Fibroblast of mammary gland (primary cell): ENCODE results near the gene SMC6.

Experiments used
- DNase-seq: peaks from one replicate; pipeline ENCODE4 v3.0.0-alpha.2; 2010; ENCODE audit warnings: low read depth
- H3K4me3 ChIP-seq: 2 replicates; pipeline ENCODE4 v1.5.1; 2011; ENCODE audit warnings: low read depth, mild to moderate bottlenecking, low read length, moderate library complexity; ENCODE audit not compliant: control insufficient read depth
- CTCF ChIP-seq: conservative IDR thresholded peaks from 2 replicates; pipeline ENCODE4 v1.5.1; 2011; ENCODE audit warnings: low read depth, low read length, inconsistent platforms; ENCODE audit not compliant: control insufficient read depth, insufficient read depth

Gene SMC6

GRCh38 chr2:17795309-17795708 lies 41.7 kb upstream of the SMC6 start:
- DNase-seq = no peak
- H3K4me3 ChIP-seq = no peak overlapping the region
- TF ChIP-seq CTCF = no peak

GRCh38 chr2:17793803-17794354 lies 40.3 kb upstream of the SMC6 start:
- DNase-seq = peak; percentile 13
- no peak overlapping the region for H3K4me3 ChIP-seq
- no peak for TF ChIP-seq CTCF

- no peak for DNase-seq
- TF ChIP-seq CTCF = no peak
- H3K4me3 ChIP-seq = no peak overlapping the region
These were observed 39.7 kb upstream of the SMC6 start for GRCh38 chr2:17793296-17793695.

GRCh38 chr2:17792515-17792914 lies 38.9 kb upstream of the SMC6 start:
- TF ChIP-seq CTCF = no peak
- H3K4me3 ChIP-seq = no peak overlapping the region
- peak; percentile 45 for DNase-seq

GRCh38 chr2:17791817-17792130 lies 38.2 kb upstream of the SMC6 start:
- H3K4me3 ChIP-seq = no peak overlapping the region
- TF ChIP-seq CTCF = no peak

GRCh38 chr2:17791121-17791816 lies 37.7 kb upstream of the SMC6 start:
- TF ChIP-seq CTCF = no peak
- H3K4me3 ChIP-seq = no peak overlapping the region
- peak; percentile 83 for DNase-seq

More at GRCh38 chr2:17791817-17792130, 38.2 kb upstream of the SMC6 start:
- DNase-seq = no peak
